HEK293 (cell line): ENCODE measurements around the gene CACNG4.

Experiments used
- CTCF ChIA-PET: fragments of 350-600 bp; formaldehyde crosslinking; extraction: SDS; loops from one replicate; lab custom pipeline; 2021; ENCODE audit warnings: antibody characterized with exemption; lab: Yijun Ruan, JAX
- POLR2A ChIA-PET: fragments of 300-600 bp; formaldehyde crosslinking; extraction: SDS; loops from one replicate; lab custom pipeline; 2020; ENCODE audit warnings: antibody characterized with exemption, inconsistent platforms; lab: Yijun Ruan, JAX
- H3K27ac ChIP-seq: fragments of 200-500 bp; sonication (Bioruptor generic); 2 replicates; pipeline ENCODE4 v1.5.1; 2014; ENCODE audit warnings: low read depth, low read length, control low read depth, inconsistent platforms; ENCODE audit errors: extremely low read depth
- H3K36me3 ChIP-seq, 2 experiments: fragments of 200-500 bp in 1 of 2; sonication (Bioruptor generic) in 1 of 2; 1 replicate in 1 of 2; 2 replicates in 1 of 2; pipeline ENCODE4 v1.5.1; 2014 to 2017; ENCODE audit warnings: inconsistent platforms in 2 of 2, low read length in 2 of 2; ENCODE audit not compliant: control insufficient read depth in 2 of 2, insufficient read depth in 1 of 2
- H3K4me1 ChIP-seq: fragments of 200-500 bp; sonication (Bioruptor generic); 2 replicates; pipeline ENCODE4 v1.5.1; 2014; ENCODE audit warnings: mild to moderate bottlenecking, low read length, inconsistent platforms; ENCODE audit not compliant: control insufficient read depth, insufficient read depth
- H3K4me3 ChIP-seq: 2 replicates; pipeline ENCODE4 v1.5.1; 2011; ENCODE audit warnings: low read depth, mild to moderate bottlenecking, control low read depth, low read length, moderate library complexity
- H3K9me3 ChIP-seq: fragments of 200-500 bp; sonication (Bioruptor generic); 2 replicates; pipeline ENCODE4 v1.5.1; 2014; ENCODE audit warnings: low read depth, low read length, inconsistent platforms; ENCODE audit not compliant: control insufficient read depth, insufficient read depth
- HOXA7 ChIP-seq: sonication (generic); formaldehyde crosslinking; IDR thresholded peaks from 2 replicates; pipeline ENCODE4 v1.8.1; 2022; ENCODE audit warnings: missing genetic modification reagents, borderline replicate concordance
- RBAK ChIP-seq: fragments of 450-650 bp; formaldehyde crosslinking; IDR thresholded peaks from 2 replicates; pipeline ENCODE4 v1.5.1; 2016; ENCODE audit warnings: missing biosample characterization, missing genetic modification characterization
- SCRT2 ChIP-seq: fragments of 450-650 bp; formaldehyde crosslinking; IDR thresholded peaks from 2 replicates; pipeline ENCODE4 v1.5.1; 2016; ENCODE audit warnings: missing biosample characterization, missing genetic modification characterization
- TRIM28 ChIP-seq: IDR thresholded peaks from 2 replicates; pipeline ENCODE4 v1.6.1; 2011; ENCODE audit warnings: low read length, control low read depth, borderline replicate concordance
- ZBTB49 ChIP-seq: fragments of 450-650 bp; formaldehyde crosslinking; IDR thresholded peaks from 2 replicates; pipeline ENCODE4 v1.5.1; 2016; ENCODE audit warnings: missing biosample characterization, missing genetic modification characterization, low read depth
- ZBTB6 ChIP-seq: fragments of 450-650 bp; formaldehyde crosslinking; IDR thresholded peaks from 2 replicates; pipeline ENCODE4 v1.5.1; 2017; ENCODE audit warnings: missing biosample characterization, missing genetic modification characterization
- ZBTB8A ChIP-seq: fragments of 450-650 bp; formaldehyde crosslinking; IDR thresholded peaks from 2 replicates; pipeline ENCODE4 v1.5.1; 2016; ENCODE audit warnings: missing biosample characterization, missing genetic modification characterization
- ZFP37 ChIP-seq: fragments of 450-650 bp; formaldehyde crosslinking; IDR thresholded peaks from 2 replicates; pipeline ENCODE4 v1.5.1; 2016; ENCODE audit warnings: missing biosample characterization, missing genetic modification characterization
- ZNF341 ChIP-seq: fragments of 450-650 bp; formaldehyde crosslinking; IDR thresholded peaks from 2 replicates; pipeline ENCODE4; 2016; ENCODE audit warnings: low read depth, missing biosample characterization, missing genetic modification characterization
- ZNF350 ChIP-seq: fragments of 450-650 bp; formaldehyde crosslinking; IDR thresholded peaks from 2 replicates; pipeline ENCODE4 v1.5.0; 2017; ENCODE audit warnings: missing biosample characterization, mild to moderate bottlenecking, missing genetic modification characterization
- ZNF473 ChIP-seq: fragments of 450-650 bp; formaldehyde crosslinking; IDR thresholded peaks from 2 replicates; pipeline ENCODE4 v1.5.1; 2017; ENCODE audit warnings: missing biosample characterization, missing genetic modification characterization
- ZNF645 ChIP-seq: fragments of 450-650 bp; formaldehyde crosslinking; IDR thresholded peaks from 2 replicates; pipeline ENCODE4; 2016; ENCODE audit warnings: missing biosample characterization, missing genetic modification characterization
- ZSCAN18 ChIP-seq: fragments of 450-650 bp; formaldehyde crosslinking; IDR thresholded peaks from 2 replicates; pipeline ENCODE4 v1.5.1; 2016; ENCODE audit warnings: missing biosample characterization, missing genetic modification characterization

The CACNG4 gene

GRCh38 chr17:67015001-67015400, 50.5 kb downstream of the CACNG4 start:
- ChIA-PET POLR2A (no interaction called here), CTCF (no interaction called here)
- no peak overlapping the region for H3K4me3 ChIP-seq
- H3K36me3 ChIP-seq, result no peaks in the 10 kb centered on the region
- H3K4me1 ChIP-seq, result no peaks in the 10 kb centered on the region
- no peaks in the 10 kb centered on the region for H3K9me3 ChIP-seq
- peak; percentile 39; the same call in 1 of the 2 replicates for TF ChIP-seq SCRT2 (tag by site-specific recombination)
- no peak for TF ChIP-seq ZBTB49 (tag by site-specific recombination)
- H3K27ac ChIP-seq, result no peak overlapping the region

- ChIA-PET POLR2A (no interaction called here), CTCF (interaction anchor here (0.7 kb wide), 1 partner anchor 142 kb away, joined by 3 read pairs; no protein-coding TSS in a partner anchor)
- H3K4me1 ChIP-seq, result no peaks in the 10 kb centered on the region
These were observed 51.7 kb downstream of the CACNG4 start for GRCh38 chr17:67016039-67016762.

DNA sequence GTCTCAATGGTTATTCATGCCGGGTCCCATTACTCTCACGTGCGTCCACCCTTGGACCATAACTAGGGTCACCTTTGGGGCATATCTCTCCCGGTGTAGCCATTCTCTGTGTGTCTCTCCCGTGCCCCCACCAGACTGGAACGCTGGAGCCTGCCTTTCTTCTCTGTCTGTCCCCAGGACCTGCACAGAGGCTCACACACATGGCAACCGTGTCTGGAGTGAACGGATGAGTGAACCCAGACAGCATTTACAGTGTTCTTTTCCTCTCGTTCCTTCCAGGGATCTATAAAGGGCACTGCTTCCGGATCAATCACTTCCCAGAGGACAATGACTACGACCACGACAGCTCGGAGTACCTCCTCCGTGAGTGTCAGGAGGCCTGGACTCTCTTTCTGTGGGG, 53.4 kb downstream of the CACNG4 start:
- TF ChIP-seq ZFP37 (tag by site-specific recombination), result no peak
- TF ChIP-seq ZNF473 (tag by site-specific recombination), result no peak
- no peak for TF ChIP-seq ZNF350 (tag by site-specific recombination)
- no peak for TF ChIP-seq ZSCAN18 (tag by site-specific recombination)
- TF ChIP-seq ZBTB6 (tag by site-specific recombination), result no peak
- no peak for TF ChIP-seq HOXA7 (CRISPR knock-in tag)
- TF ChIP-seq ZBTB8A (tag by site-specific recombination), result no peak
- ChIA-PET CTCF (no interaction called here), POLR2A (no interaction called here)
- no peaks in the 10 kb centered on the region for H3K9me3 ChIP-seq
- no peak overlapping the region for H3K4me3 ChIP-seq
- H3K36me3 ChIP-seq, result no peaks in the 10 kb centered on the region
- H3K4me1 ChIP-seq, result no peaks in the 10 kb centered on the region
- no peak overlapping the region for H3K27ac ChIP-seq

More at GRCh38 chr17:67016039-67016762, 51.7 kb downstream of the CACNG4 start:
- H3K9me3 ChIP-seq, result no peaks in the 10 kb centered on the region
- TF ChIP-seq TRIM28 (no peak), ZNF645 (tag by site-specific recombination) (no peak), RBAK (tag by site-specific recombination) (no peak), ZNF341 (tag by site-specific recombination) (no peak)
- H3K27ac ChIP-seq, result no peak overlapping the region
- H3K36me3 ChIP-seq, result no peaks in the 10 kb centered on the region
- H3K4me3 ChIP-seq, result no peak overlapping the region
